ENCODE data around the gene TGFA. TPM values are rescaled to one million over a fixed set of nuclear protein-coding genes. Genes with fewer than 3 reads are reported as not detected.

TGFA gene
- total and polyA plus RNA-seq, 10 of the 15 experiments (the other 5 are each of a cell fraction or from before 2014, with no cell fraction given), result 0.03 to 0.23 TPM; not detected in 8

DNA sequence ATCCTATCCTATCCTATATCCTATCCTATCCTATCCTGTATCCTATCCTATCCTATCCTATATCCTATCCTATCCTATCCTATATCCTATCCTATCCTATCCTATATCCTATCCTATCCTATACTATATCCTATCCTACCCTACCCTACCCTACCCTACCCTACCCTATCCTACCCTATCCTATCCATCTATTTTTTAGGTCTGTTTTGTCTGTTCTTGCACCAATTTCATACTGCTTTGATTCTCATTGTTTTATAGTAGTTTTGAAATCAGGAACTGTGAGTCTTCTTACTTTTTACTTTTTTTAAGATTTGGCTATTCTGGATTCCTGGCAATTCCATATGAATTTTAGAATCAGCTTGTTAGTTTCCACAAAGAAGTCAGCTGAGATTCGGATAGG lies 118.5 kb downstream of the TGFA start:
- POLR2A ChIA-PET, result no interaction called here
- Histone ChIP-seq H3K79me2 (ENCODE audit: control insufficient read depth, insufficient read depth, low read length) (no peaks in the 10 kb centered on the region), H3K4me2 (ENCODE audit: control insufficient read depth, insufficient read depth) (no peak overlapping the region), H2AFZ (ENCODE audit: control insufficient read depth, low read depth, low read length) (no peak overlapping the region), H3K27me3 (replicated peaks in 1 of 2; ENCODE audit: control insufficient read depth in 2 of 2, insufficient read depth in 2 of 2, low read length in 1 of 2) (no peaks in the 10 kb centered on the region), H3K36me3 (ENCODE audit: control insufficient read depth in 2 of 2, insufficient read depth in 2 of 2, low read length in 1 of 2) (no peaks in the 10 kb centered on the region), H4K20me1 (ENCODE audit: control insufficient read depth, insufficient read depth) (no peaks in the 10 kb centered on the region), H3K4me1 (ENCODE audit: control insufficient read depth, insufficient read depth, low read length) (no peaks in the 10 kb centered on the region), H3K9ac (ENCODE audit: control insufficient read depth, insufficient read depth, low read length) (no peak overlapping the region), H3K9me3 (replicated peaks; ENCODE audit: control insufficient read depth, insufficient read depth, low read length) (no peaks in the 10 kb centered on the region), H3K4me3 (no peak overlapping the region), H3K27ac (ENCODE audit: control insufficient read depth, insufficient read depth) (no peak overlapping the region)
- intact Hi-C loops (cut with micrococcal nuclease; ENCODE audit: unreplicated experiment), result no loop called here
- no peak for ATAC-seq
- in situ Hi-C loops (cut with MboI), result no loop called here
- SMC1A ChIA-PET (ENCODE audit: uncharacterized antibody, unreplicated experiment), result no interaction called here
- BruUV-seq (replicated peaks), result no TSS peak
- FAIRE-seq, result no peak
- CTCF ChIA-PET, result no interaction called here
- no peak for TF ChIP-seq SUZ12 (IDR thresholded peaks at IDR 0.05; ENCODE audit: unreplicated experiment)
- no peak for TF ChIP-seq SMC3 (IDR thresholded peaks at IDR 0.05; ENCODE audit: borderline replicate concordance, low read length)
- no peak for TF ChIP-seq RELA (IDR thresholded peaks at IDR 0.05; ENCODE audit: borderline replicate concordance, partially characterized antibody)
- TF ChIP-seq GATAD2B (conservative IDR thresholded peaks at IDR 0.05; ENCODE audit: low read depth), result no peak
- no peak for TF ChIP-seq SPI1 (IDR thresholded peaks at IDR 0.05; ENCODE audit: borderline replicate concordance, insufficient read depth, low read depth, low read length)
- no peak for TF ChIP-seq MTA3 (IDR thresholded peaks at IDR 0.05; ENCODE audit: borderline replicate concordance, low read length)
- no peak for TF ChIP-seq PRDM15 (CRISPR knock-in tag; IDR thresholded peaks at IDR 0.05)
- TF ChIP-seq EZH2 (IDR thresholded peaks at IDR 0.05; ENCODE audit: borderline replicate concordance, control insufficient read depth, low read depth, low read length), result no peak
- no peak for TF ChIP-seq RBBP5 (conservative IDR thresholded peaks at IDR 0.05)
- no peak for TF ChIP-seq EP300 (IDR thresholded peaks at IDR 0.05; ENCODE audit: borderline replicate concordance in 1 of 2, control insufficient read depth in 1 of 2, low read depth in 2 of 2, low read length in 2 of 2)
- no peak for TF ChIP-seq POU2F2 (IDR thresholded peaks at IDR 0.05; ENCODE audit: borderline replicate concordance, low read depth, low read length)
- RAD21 ChIA-PET (ENCODE audit: unreplicated experiment), result no interaction called here
- WGBS (ENCODE audit: insufficient coverage, insufficient replicate concordance, low lambda C conversion rate, missing lambda C conversion rate), result 5% methylated on average over 1 of the region's 1 CpG
- DNase-seq (ENCODE audit: low read depth, low spot score), result no peak
